ENCODE measurements around the gene SPRED3. TPM values are rescaled to one million over a fixed set of nuclear protein-coding genes. Genes with fewer than 3 reads are reported as not detected.
A peak's percentile ranks its signal among the peaks of the same experiment; 100 is the strongest.

Gene SPRED3
- total and polyA plus RNA-seq, 9 of the 15 experiments (the other 6 are each of a cell fraction or from before 2014, with no cell fraction given), result 0.05 to 1.3 (median 0.36) TPM

- TF ChIP-seq TCFL5 (CRISPR knock-in tag; conservative IDR thresholded peaks at IDR 0.05) (no peak), ZNF146 (CRISPR knock-in tag; IDR thresholded peaks at IDR 0.05; ENCODE audit: unreplicated experiment) (peak; percentile 65), ZNF77 (CRISPR knock-in tag; IDR thresholded peaks at IDR 0.05) (no peak), PML (IDR thresholded peaks at IDR 0.05; ENCODE audit: low read length) (no peak), GABPB1 (CRISPR knock-in tag; IDR thresholded peaks at IDR 0.05) (0 out of 2 replicates have a peak, but pooled peaks have one; percentile 28), BCL6 (CRISPR knock-in tag; IDR thresholded peaks at IDR 0.05) (no peak), GATAD2A (IDR thresholded peaks at IDR 0.05) (no peak), TCF7L2 (IDR thresholded peaks at IDR 0.05; ENCODE audit: low read depth, low read length) (no peak), BACH1 (tag; IDR thresholded peaks at IDR 0.05) (no peak), RBFOX2 (IDR thresholded peaks at IDR 0.05; ENCODE audit: low read depth, low read length) (peak; percentile 53), ZNF184 (CRISPR knock-in tag; IDR thresholded peaks at IDR 0.05) (no peak), SMAD4 (CRISPR knock-in tag; conservative IDR thresholded peaks at IDR 0.05) (0 out of 2 replicates have a peak, but pooled peaks have one; percentile 24), ZNF586 (CRISPR knock-in tag; conservative IDR thresholded peaks at IDR 0.05) (no peak), ETS2 (tag; IDR thresholded peaks at IDR 0.05; ENCODE audit: borderline replicate concordance, poor library complexity, severe bottlenecking) (no peak), RB1 (IDR thresholded peaks at IDR 0.05; ENCODE audit: low read depth) (no peak), DNMT1 (IDR thresholded peaks at IDR 0.05) (no peak), HIVEP1 (CRISPR knock-in tag; IDR thresholded peaks at IDR 0.05) (no peak), PPARD (CRISPR knock-in tag; IDR thresholded peaks at IDR 0.05) (no peak), CREB3L1 (IDR thresholded peaks at IDR 0.05; ENCODE audit: borderline replicate concordance, low read depth) (no peak), ZNF384 (IDR thresholded peaks at IDR 0.05; ENCODE audit: low read depth, low read length) (no peak), ZNF584 (CRISPR knock-in tag; IDR thresholded peaks at IDR 0.05; ENCODE audit: low read depth) (no peak), SREBF1 (IDR thresholded peaks at IDR 0.05; ENCODE audit: borderline replicate concordance, low read depth, low read length) (no peak), FOSL1 (tag; conservative IDR thresholded peaks at IDR 0.05) (no peak), NFATC3 (IDR thresholded peaks at IDR 0.05) (no peak), ZNF696 (CRISPR knock-in tag; conservative IDR thresholded peaks at IDR 0.05) (no peak), HCFC1 (IDR thresholded peaks at IDR 0.05; ENCODE audit: low read depth, low read length) (no peak), ZNF766 (CRISPR knock-in tag; conservative IDR thresholded peaks at IDR 0.05) (no peak), ZBTB7A (IDR thresholded peaks at IDR 0.05; ENCODE audit: borderline replicate concordance, control insufficient read depth, low read depth, low read length) (peak; percentile 58; the same call in 1 of the 2 replicates), EHMT2 (IDR thresholded peaks at IDR 0.05) (no peak)
These were observed 44.8 kb downstream of the SPRED3 start, which contains the start of gene RYR1 (continued) for GRCh38 chr19:38433268-38433733.
